Nephron (organoid): ENCODE results near the gene NPPB.

ENCODE experiments used
- H3K27ac Mint-ChIP-seq, 3 experiments: 2 replicates each; pipeline ENCODE4 v1.8.0; 2020; ENCODE audit warnings: mixed read lengths in 3 of 3, mild to moderate bottlenecking in 2 of 3, moderate library complexity in 1 of 3
- H3K27me3 Mint-ChIP-seq: 2 replicates; pipeline ENCODE4 v1.8.0; 2021; ENCODE audit warnings: low read depth, mild to moderate bottlenecking, moderate library complexity, mixed read lengths
- H3K36me3 Mint-ChIP-seq: 2 replicates; pipeline ENCODE4 v1.8.0; 2020; ENCODE audit warnings: low read depth, mixed read lengths
- H3K4me1 Mint-ChIP-seq: 2 replicates; pipeline ENCODE4 v1.8.0; 2020; ENCODE audit warnings: mixed read lengths
- H3K4me3 Mint-ChIP-seq, 3 experiments: 2 replicates each; pipeline ENCODE4 v1.8.0; 2020; ENCODE audit warnings: mild to moderate bottlenecking in 3 of 3, mixed read lengths in 3 of 3, moderate library complexity in 2 of 3
- H3K9me3 Mint-ChIP-seq: 2 replicates; pipeline ENCODE4 v1.8.0; 2020; ENCODE audit warnings: mixed read lengths
- CTCF ChIP-seq, 3 experiments: fragments of 200-600 bp; sonication (generic); IDR thresholded peaks; one replicate each; pipeline ENCODE4 v1.5.0; 2021; ENCODE audit warnings: antibody characterized with exemption in 3 of 3; ENCODE audit not compliant: unreplicated experiment in 3 of 3

The NPPB gene

GRCh38 chr1:11836955-11837766, 21.6 kb downstream of the NPPB start:
- no peak for TF ChIP-seq CTCF (IDR thresholded peaks at IDR 0.05; ENCODE audit: unreplicated experiment in 3 of 3)
- Mint-ChIP-seq H3K4me3 (no peak overlapping the region), H3K27me3 (no peaks in the 10 kb centered on the region), H3K4me1 (peaks cover 11% of the 10 kb centered on the region), H3K9me3 (no peaks in the 10 kb centered on the region), H3K27ac (no peak overlapping the region), H3K36me3 (peaks cover 63% of the 10 kb centered on the region)

- Mint-ChIP-seq H3K4me1 (peaks cover under 1% of the 10 kb centered on the region), H3K4me3 (no peak overlapping the region), H3K36me3 (peaks cover 58% of the 10 kb centered on the region), H3K27me3 (no peaks in the 10 kb centered on the region), H3K9me3 (no peaks in the 10 kb centered on the region), H3K27ac (no peak overlapping the region)
- TF ChIP-seq CTCF (IDR thresholded peaks at IDR 0.05; ENCODE audit: unreplicated experiment in 3 of 3) = no peak
Observed at GRCh38 chr1:11835441-11836225, 23.1 kb downstream of the NPPB start.

- no peak overlapping the region for H3K27ac Mint-ChIP-seq
- H3K4me1 Mint-ChIP-seq = no peaks in the 10 kb centered on the region
- no peak for TF ChIP-seq CTCF (IDR thresholded peaks at IDR 0.05; ENCODE audit: unreplicated experiment in 3 of 3)
- H3K9me3 Mint-ChIP-seq = no peaks in the 10 kb centered on the region
- H3K27me3 Mint-ChIP-seq = no peaks in the 10 kb centered on the region
- H3K36me3 Mint-ChIP-seq = peaks cover 60% of the 10 kb centered on the region
- H3K4me3 Mint-ChIP-seq = no peak overlapping the region
Observed at GRCh38 chr1:11833900-11834299, 24.8 kb downstream of the NPPB start.

GRCh38 chr1:11833497-11833896, 25.2 kb downstream of the NPPB start:
- H3K4me3 Mint-ChIP-seq = no peak overlapping the region
- TF ChIP-seq CTCF (IDR thresholded peaks at IDR 0.05; ENCODE audit: unreplicated experiment in 3 of 3) = no peak
- no peaks in the 10 kb centered on the region for H3K27me3 Mint-ChIP-seq
- H3K27ac Mint-ChIP-seq = no peak overlapping the region
- H3K9me3 Mint-ChIP-seq = no peaks in the 10 kb centered on the region
- no peaks in the 10 kb centered on the region for H3K4me1 Mint-ChIP-seq
- peaks cover 60% of the 10 kb centered on the region for H3K36me3 Mint-ChIP-seq

- TF ChIP-seq CTCF (IDR thresholded peaks at IDR 0.05; ENCODE audit: unreplicated experiment in 3 of 3) = no peak
- Mint-ChIP-seq H3K27me3 (no peaks in the 10 kb centered on the region), H3K4me3 (no peak overlapping the region), H3K4me1 (no peaks in the 10 kb centered on the region), H3K9me3 (no peaks in the 10 kb centered on the region), H3K27ac (no peak overlapping the region), H3K36me3 (peaks cover 61% of the 10 kb centered on the region)
Observed at GRCh38 chr1:11831945-11832725, 26.6 kb downstream of the NPPB start.
